ENCODE data around the gene AGMO. TPM values are rescaled to one million over a fixed set of nuclear protein-coding genes. Genes with fewer than 3 reads are reported as not detected.

The AGMO gene
- total RNA-seq, 6 experiments from 2014 or later, result 20.8 to 58.9 (median 33.7) TPM

GRCh38 chr7:15600298-15600697 lies 38.5 kb upstream of the AGMO start:
- no peaks in the 10 kb centered on the region for H3K27me3 ChIP-seq
- H3K4me1 ChIP-seq, result no peaks in the 10 kb centered on the region
- H3K4me3 ChIP-seq, result no peak overlapping the region
- intact Hi-C loops (cut with DNase I), result no loop called here
- no peaks in the 10 kb centered on the region for H3K9me3 ChIP-seq
- ATAC-seq (no peak), DNase-seq (no peak)
- no peak for TF ChIP-seq CTCF (IDR thresholded peaks at IDR 0.05)
- TF ChIP-seq POLR2A (IDR thresholded peaks at IDR 0.05), result no peak
- WGBS (ENCODE audit: insufficient coverage, low coverage, low lambda C conversion rate, missing lambda C conversion rate), result 0% methylated on average over 1 of the region's 4 CpGs
- no peaks in the 10 kb centered on the region for H3K36me3 ChIP-seq
- H3K27ac ChIP-seq, result no peak overlapping the region

- TF ChIP-seq CTCF (IDR thresholded peaks at IDR 0.05) (no peak), POLR2A (IDR thresholded peaks at IDR 0.05) (no peak)
- DNase-seq (no peak), ATAC-seq (no peak)
- WGBS (ENCODE audit: insufficient coverage, low coverage, low lambda C conversion rate, missing lambda C conversion rate), result 63% methylated on average over 5 of the region's 5 CpGs
- H3K36me3 ChIP-seq, result no peaks in the 10 kb centered on the region
- H3K4me1 ChIP-seq, result no peaks in the 10 kb centered on the region
- no peaks in the 10 kb centered on the region for H3K9me3 ChIP-seq
- H3K4me3 ChIP-seq, result no peak overlapping the region
- no peaks in the 10 kb centered on the region for H3K27me3 ChIP-seq
- no peak overlapping the region for H3K27ac ChIP-seq
- intact Hi-C loops (cut with DNase I), result no loop called here
These were observed 32.6 kb upstream of the AGMO start for GRCh38 chr7:15594461-15594860.

DNA sequence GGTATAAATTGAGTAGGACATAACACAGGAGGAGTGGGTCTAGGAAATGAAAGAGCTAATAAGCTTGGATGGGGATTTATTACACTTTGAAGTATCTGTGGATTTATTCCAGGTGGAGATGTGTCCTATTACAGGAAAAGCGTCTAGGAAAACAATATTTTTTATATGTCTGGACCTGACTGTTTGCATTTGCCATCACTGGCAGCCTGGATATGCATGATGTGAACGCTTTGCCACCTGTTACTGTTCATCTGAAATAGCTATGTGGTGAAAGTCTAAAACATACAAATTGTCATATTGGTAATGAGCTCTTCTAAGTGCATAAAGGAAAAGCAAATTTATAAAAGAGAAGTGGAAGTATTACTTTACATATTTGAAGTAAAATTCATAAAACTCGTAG lies 31.6 kb upstream of the AGMO start:
- ATAC-seq (no peak), DNase-seq (no peak)
- no peak for TF ChIP-seq POLR2A (IDR thresholded peaks at IDR 0.05)
- TF ChIP-seq CTCF (IDR thresholded peaks at IDR 0.05), result no peak
- Histone ChIP-seq H3K4me3 (no peak overlapping the region), H3K4me1 (no peaks in the 10 kb centered on the region), H3K36me3 (no peaks in the 10 kb centered on the region), H3K27ac (no peak overlapping the region), H3K9me3 (no peaks in the 10 kb centered on the region), H3K27me3 (no peaks in the 10 kb centered on the region)
- intact Hi-C loops (cut with DNase I), result no loop called here
- WGBS (ENCODE audit: insufficient coverage, low coverage, low lambda C conversion rate, missing lambda C conversion rate), result 92% methylated on average over 3 of the region's 3 CpGs

GRCh38 chr7:15586266-15586665 lies 24.5 kb upstream of the AGMO start:
- 92% methylated on average over 4 of the region's 4 CpGs for WGBS (ENCODE audit: insufficient coverage, low coverage, low lambda C conversion rate, missing lambda C conversion rate)
- intact Hi-C loops (cut with DNase I), result no loop called here
- DNase-seq (no peak), ATAC-seq (no peak)
- peaks cover 0 to 7% (median 3%) of the 10 kb centered on the region in 4 donors for H3K4me1 ChIP-seq
- H3K36me3 ChIP-seq, result no peaks in the 10 kb centered on the region
- no peaks in the 10 kb centered on the region for H3K27me3 ChIP-seq
- no peak overlapping the region for H3K4me3 ChIP-seq
- no peak overlapping the region for H3K27ac ChIP-seq
- H3K9me3 ChIP-seq, result no peaks in the 10 kb centered on the region
- TF ChIP-seq POLR2A (IDR thresholded peaks at IDR 0.05) (no peak), CTCF (IDR thresholded peaks at IDR 0.05) (no peak)

GRCh38 chr7:15584575-15584974 lies 22.8 kb upstream of the AGMO start:
- intact Hi-C loops (cut with DNase I), result no loop called here
- DNase-seq, result no peak

More at GRCh38 chr7:15584575-15584974, 22.8 kb upstream of the AGMO start:
- no peak overlapping the region for H3K27ac ChIP-seq
- H3K4me3 ChIP-seq, result no peak overlapping the region
- H3K9me3 ChIP-seq, result no peaks in the 10 kb centered on the region
- TF ChIP-seq POLR2A (IDR thresholded peaks at IDR 0.05), result no peak
- TF ChIP-seq CTCF (IDR thresholded peaks at IDR 0.05), result no peak
- no peaks in the 10 kb centered on the region for H3K27me3 ChIP-seq
- H3K4me1 ChIP-seq, result peaks cover 0 to 22% (median 10%) of the 10 kb centered on the region in 4 donors
- H3K36me3 ChIP-seq, result no peaks in the 10 kb centered on the region
- no peak for ATAC-seq
- 100% methylated on average over 1 of the region's 3 CpGs for WGBS (ENCODE audit: insufficient coverage, low coverage, low lambda C conversion rate, missing lambda C conversion rate)

Measured in right lobe of liver (tissue), 6 donors.